Activated CD8-positive, alpha-beta T cell treated with anti-CD3 and anti-CD28 coated beads, Interleukin-2, amount 10 ng/mL, durations not matched to agents 7 days and 5 days (primary cell): Measurements from ENCODE around the gene SOX30. TPM values are rescaled to one million over a fixed set of nuclear protein-coding genes. Genes with fewer than 3 reads are reported as not detected.

ENCODE experiments used
- ATAC-seq: fragments of 150-1000 bp; cut with Tn5 transposase; one replicate; pipeline ENCODE4 v1.10.0; 2021; ENCODE audit warnings: moderate library complexity
- CTCF ChIA-PET: fragments of 350-600 bp; sonication (Branson Sonifier 250); formaldehyde crosslinking; loops from one replicate; lab custom pipeline; 2021; ENCODE audit warnings: antibody characterized with exemption; lab: Charles Lee
- POLR2A ChIA-PET: fragments of 350-600 bp; sonication (Branson Sonifier 250); formaldehyde crosslinking; loops from one replicate; lab custom pipeline; 2021; ENCODE audit warnings: antibody characterized with exemption; lab: Charles Lee
- DNase-seq: peaks from one replicate; pipeline ENCODE4 v3.0.0-alpha.2; 2020
- H3K27ac Mint-ChIP-seq: one replicate; pipeline ENCODE4 v1.8.0; 2021; ENCODE audit warnings: mild to moderate bottlenecking, mixed read lengths
- H3K27me3 Mint-ChIP-seq: one replicate; pipeline ENCODE4 v1.8.0; 2021; ENCODE audit warnings: low read depth, mixed read lengths
- H3K36me3 Mint-ChIP-seq: one replicate; pipeline ENCODE4 v1.8.0; 2021; ENCODE audit warnings: low read depth, mixed read lengths
- H3K4me1 Mint-ChIP-seq: one replicate; pipeline ENCODE4 v1.8.0; 2021; ENCODE audit warnings: low read depth, mixed read lengths
- H3K4me3 Mint-ChIP-seq: one replicate; pipeline ENCODE4 v1.8.0; 2021; ENCODE audit warnings: mild to moderate bottlenecking, mixed read lengths
- H3K9me3 Mint-ChIP-seq: one replicate; pipeline ENCODE4 v1.8.0; 2022; ENCODE audit warnings: mixed read lengths; ENCODE audit not compliant: insufficient read depth
- total RNA-seq, 2 experiments: library from RNA; stranded (reverse); gene quantifications; one replicate each; pipeline ENCODE4 v1.2.3, GENCODE V29; 2021

The SOX30 gene
- total RNA-seq, 2 experiments from 2014 or later: 0.10 to 0.11 TPM

- Mint-ChIP-seq H3K36me3 (peaks cover 17% of the 10 kb centered on the region), H3K4me3 (no peak overlapping the region)
- DNase-seq: no peak
Observed at GRCh38 chr5:157618191-157618765, 34.0 kb downstream of the SOX30 start.

GRCh38 chr5:157616785-157617184 lies 35.5 kb downstream of the SOX30 start:
- DNase-seq (no peak), ATAC-seq (no peak)
- ChIA-PET POLR2A (no interaction called here), CTCF (interaction anchor here (1.1 to 1.5 kb wide), 2 partner anchors 35 to 126 kb away, joined by 5 to 6 read pairs; partner anchors contain the start of gene SOX30)
- Mint-ChIP-seq H3K36me3 (peaks cover 9% of the 10 kb centered on the region), H3K27me3 (peaks cover 4% of the 10 kb centered on the region), H3K4me3 (no peak overlapping the region), H3K27ac (no peak overlapping the region), H3K9me3 (no peaks in the 10 kb centered on the region), H3K4me1 (peaks cover 27% of the 10 kb centered on the region)

More at GRCh38 chr5:157618191-157618765, 34.0 kb downstream of the SOX30 start:
- Mint-ChIP-seq H3K4me1 (peaks cover 16% of the 10 kb centered on the region), H3K27ac (peak overlapping the region; percentile 2), H3K9me3 (no peaks in the 10 kb centered on the region), H3K27me3 (peaks cover 13% of the 10 kb centered on the region)
- CTCF ChIA-PET: interaction anchor here (0.6 to 1.5 kb wide), 5 partner anchors 9 to 289 kb away, joined by 3 to 5 read pairs (median 3); no protein-coding TSS in a partner anchor
- POLR2A ChIA-PET: interaction anchor here (0.6 kb wide), 1 partner anchor 82 kb away, joined by 4 read pairs; no protein-coding TSS in a partner anchor
- no peak for ATAC-seq

GRCh38 chr5:157613385-157614245 lies 38.6 kb downstream of the SOX30 start:
- Mint-ChIP-seq H3K4me1 (peaks cover 52% of the 10 kb centered on the region), H3K27me3 (no peaks in the 10 kb centered on the region), H3K27ac (peak overlapping the region; percentile 90), H3K4me3 (peak overlapping the region; percentile 9), H3K9me3 (no peaks in the 10 kb centered on the region), H3K36me3 (peaks cover 9% of the 10 kb centered on the region)
- POLR2A ChIA-PET: interaction anchor here (1.4 kb wide), 1 partner anchor 17 kb away, joined by 5 read pairs; no protein-coding TSS in a partner anchor
- peak; percentile 37 for DNase-seq
- peak; percentile 76 for ATAC-seq
- CTCF ChIA-PET: interaction anchor here (1.2 kb wide), 2 partner anchors 37 to 130 kb away, joined by 3 to 4 read pairs; partner anchors contain the start of gene LSM11

DNA sequence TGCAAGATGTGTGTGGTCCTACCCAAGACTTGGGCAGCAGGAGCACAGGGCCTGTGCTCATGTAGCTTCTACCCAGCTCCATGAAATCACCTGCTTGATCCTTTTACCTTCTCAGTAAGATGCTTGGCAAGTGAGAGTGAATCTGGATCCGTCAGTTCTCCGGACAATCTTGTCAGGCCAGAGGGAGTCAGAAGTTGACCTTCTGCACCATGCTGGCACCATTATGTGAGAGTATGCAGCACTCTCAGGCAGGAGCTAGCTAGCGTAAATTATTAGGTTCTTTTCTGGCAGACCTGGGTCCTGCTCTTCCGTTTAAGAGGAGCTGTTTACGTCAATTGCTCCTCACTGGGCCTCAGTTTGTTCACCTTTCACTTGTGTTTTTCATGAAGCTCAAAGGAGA lies 39.7 kb downstream of the SOX30 start:
- peak overlapping the region; percentile 23 for H3K27ac Mint-ChIP-seq
- POLR2A ChIA-PET: interaction anchor here (1.4 kb wide), 1 partner anchor 16 kb away, joined by 5 read pairs; no protein-coding TSS in a partner anchor
- no peaks in the 10 kb centered on the region for H3K9me3 Mint-ChIP-seq
- H3K4me1 Mint-ChIP-seq: peaks cover 58% of the 10 kb centered on the region
- no peaks in the 10 kb centered on the region for H3K27me3 Mint-ChIP-seq
- no peak for DNase-seq
- no peak for ATAC-seq
- H3K4me3 Mint-ChIP-seq: no peak overlapping the region
- H3K36me3 Mint-ChIP-seq: peaks cover 13% of the 10 kb centered on the region
- CTCF ChIA-PET: interaction anchor here (0.6 to 1.4 kb wide), 5 partner anchors 8 to 71 kb away, joined by 3 to 4 read pairs (median 3); no protein-coding TSS in a partner anchor

- Mint-ChIP-seq H3K4me3 (no peak overlapping the region), H3K4me1 (peaks cover 66% of the 10 kb centered on the region)
- no peak for ATAC-seq
Observed at GRCh38 chr5:157611571-157612476, 40.4 kb downstream of the SOX30 start.

DNA sequence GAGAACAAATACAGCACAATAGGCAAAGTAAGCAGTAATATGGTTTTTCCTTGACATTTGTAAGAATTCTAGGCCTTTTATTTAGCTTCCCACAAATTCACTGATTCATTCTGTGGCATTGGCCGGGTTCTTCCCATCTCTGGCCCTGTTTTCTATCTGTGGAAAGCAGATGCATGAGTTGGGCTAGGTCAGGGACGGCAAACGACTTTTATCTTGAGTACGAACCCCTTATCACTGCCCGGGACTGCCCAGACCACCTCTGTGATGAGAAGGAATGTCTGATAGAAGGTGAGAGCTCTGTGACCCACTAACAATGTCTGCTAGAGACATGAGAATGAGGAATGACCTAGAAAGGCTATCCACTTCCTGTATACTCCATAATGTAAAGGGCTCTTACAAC lies 41.2 kb downstream of the SOX30 start:
- CTCF ChIA-PET: interaction anchor here (0.9 to 2.1 kb wide), 2 partner anchors 13 to 19 kb away, joined by 3 to 4 read pairs; no protein-coding TSS in a partner anchor
- H3K36me3 Mint-ChIP-seq: peaks cover 15% of the 10 kb centered on the region
- H3K9me3 Mint-ChIP-seq: no peaks in the 10 kb centered on the region
- ATAC-seq (no peak), DNase-seq (no peak)
- H3K27ac Mint-ChIP-seq: no peak overlapping the region
- POLR2A ChIA-PET: no interaction called here
- H3K4me3 Mint-ChIP-seq: no peak overlapping the region
- H3K27me3 Mint-ChIP-seq: no peaks in the 10 kb centered on the region
- peaks cover 70% of the 10 kb centered on the region for H3K4me1 Mint-ChIP-seq

More at GRCh38 chr5:157611571-157612476, 40.4 kb downstream of the SOX30 start:
- no peaks in the 10 kb centered on the region for H3K27me3 Mint-ChIP-seq
- ChIA-PET POLR2A (interaction anchor here (1.4 kb wide), 1 partner anchor 15 kb away, joined by 5 read pairs; no protein-coding TSS in a partner anchor), CTCF (interaction anchor here (0.8 to 2.1 kb wide), 5 partner anchors 9 to 65 kb away, joined by 3 to 4 read pairs (median 3); no protein-coding TSS in a partner anchor)
- DNase-seq: no peak
- H3K36me3 Mint-ChIP-seq: peaks cover 13% of the 10 kb centered on the region
- H3K27ac Mint-ChIP-seq: no peak overlapping the region
- no peaks in the 10 kb centered on the region for H3K9me3 Mint-ChIP-seq

- ChIA-PET CTCF (interaction anchor here (0.9 to 2.0 kb wide), 2 partner anchors 9 to 12 kb away, joined by 3 to 14 read pairs; no protein-coding TSS in a partner anchor), POLR2A (interaction anchor here (0.6 to 1.8 kb wide), 2 partner anchors 28 to 38 kb away, joined by 4 to 6 read pairs; no protein-coding TSS in a partner anchor)
- Mint-ChIP-seq H3K4me3 (no peak overlapping the region), H3K27me3 (no peaks in the 10 kb centered on the region), H3K27ac (no peak overlapping the region), H3K9me3 (no peaks in the 10 kb centered on the region), H3K4me1 (peaks cover 78% of the 10 kb centered on the region), H3K36me3 (peaks cover 16% of the 10 kb centered on the region)
- no peak for ATAC-seq
- no peak for DNase-seq
Observed at GRCh38 chr5:157608972-157609565, 43.2 kb downstream of the SOX30 start.

- ATAC-seq: peak; percentile 79
- DNase-seq: peak; percentile 86
- Mint-ChIP-seq H3K4me3 (peak overlapping the region; percentile 15), H3K36me3 (peaks cover 16% of the 10 kb centered on the region), H3K9me3 (no peaks in the 10 kb centered on the region), H3K27me3 (no peaks in the 10 kb centered on the region), H3K4me1 (peaks cover 78% of the 10 kb centered on the region), H3K27ac (peak overlapping the region; percentile 86)
- POLR2A ChIA-PET: interaction anchor here (0.6 to 1.8 kb wide), 4 partner anchors 10 to 36 kb away, joined by 3 to 4 read pairs (median 3); no protein-coding TSS in a partner anchor
- CTCF ChIA-PET: interaction anchor here (0.7 to 2.0 kb wide), 7 partner anchors 11 to 136 kb away, joined by 3 to 14 read pairs (median 3); partner anchors contain the start of gene LSM11
Observed at GRCh38 chr5:157607371-157608161, 44.7 kb downstream of the SOX30 start.

- Mint-ChIP-seq H3K36me3 (peaks cover 14% of the 10 kb centered on the region), H3K27me3 (no peaks in the 10 kb centered on the region), H3K9me3 (no peaks in the 10 kb centered on the region), H3K4me1 (peaks cover 81% of the 10 kb centered on the region), H3K27ac (peak overlapping the region; percentile 26), H3K4me3 (no peak overlapping the region)
- DNase-seq: no peak
- POLR2A ChIA-PET: interaction anchor here (0.6 to 0.7 kb wide), 2 partner anchors 524 to 1804 kb away, joined by 3 to 4 read pairs; no protein-coding TSS in a partner anchor
- CTCF ChIA-PET: interaction anchor here (1.8 kb wide), 1 partner anchor 10 kb away, joined by 6 read pairs; no protein-coding TSS in a partner anchor
- ATAC-seq: no peak
Observed at GRCh38 chr5:157606046-157606445, 46.2 kb downstream of the SOX30 start.
